Kidney (tissue), 14 donors: ENCODE data around the gene MACROD2. TPM values are rescaled to one million over a fixed set of nuclear protein-coding genes. Genes with fewer than 3 reads are reported as not detected.

Experiments used
- DNase-seq, 5 donors: peaks; one replicate each; pipeline ENCODE4 v3.0.0-alpha.2; 2013 to 2020
- FAIRE-seq: peaks from 2 replicates; lab custom pipeline; 2012; peaks lifted over from hg19 to GRCh38; lab: Jason Lieb, UNC
- H3K27ac ChIP-seq, 2 donors: one replicate each; pipeline ENCODE4 v1.7.0; 2013; ENCODE audit warnings: low read depth in 2 of 2, low read length in 2 of 2, inconsistent platforms in 1 of 2
- H3K27me3 ChIP-seq: one replicate; pipeline ENCODE4 v1.7.1; 2013; ENCODE audit warnings: low read length, inconsistent platforms; ENCODE audit not compliant: control insufficient read depth, insufficient read depth
- H3K36me3 ChIP-seq, 3 donors: one replicate each; pipeline versions ENCODE4 v1.7.0 to v1.7.1; 2013; ENCODE audit warnings: low read length in 3 of 3, control low read depth in 1 of 3, inconsistent platforms in 1 of 3; ENCODE audit not compliant: insufficient read depth in 3 of 3, control insufficient read depth in 2 of 3
- H3K4me1 ChIP-seq, 3 donors: one replicate each; pipeline versions ENCODE4 v1.7.0 to v1.7.1; 2013; ENCODE audit warnings: low read length in 3 of 3, inconsistent platforms in 1 of 3, low read depth in 1 of 3; ENCODE audit not compliant: control insufficient read depth in 2 of 3, insufficient read depth in 2 of 3
- H3K4me3 ChIP-seq, 3 donors: one replicate each; pipeline versions ENCODE4 v1.7.0 to v1.8.1; 2013; ENCODE audit warnings: low read length in 3 of 3, control low read depth in 1 of 3, inconsistent platforms in 1 of 3
- H3K9ac ChIP-seq, 3 donors: one replicate each; pipeline versions ENCODE4 v1.7.0 to v1.7.1; 2013; ENCODE audit warnings: low read length in 3 of 3, control low read depth in 1 of 3, inconsistent platforms in 1 of 3
- H3K9me3 ChIP-seq, 3 donors: one replicate each; pipeline versions ENCODE4 v1.7.0 to v1.7.1; 2013; ENCODE audit warnings: low read length in 3 of 3, control low read depth in 1 of 3, inconsistent platforms in 1 of 3; ENCODE audit not compliant: control insufficient read depth in 2 of 3, insufficient read depth in 1 of 3
- CTCF ChIP-seq: IDR thresholded peaks from 3 replicates; pipeline ENCODE4 v1.5.1; 2012; ENCODE audit warnings: mild to moderate bottlenecking, moderate library complexity, borderline replicate concordance; ENCODE audit not compliant: insufficient read depth; ENCODE audit errors: extremely low read depth
- intact Hi-C: fragments of 100-400 bp; cut with DNase I; formaldehyde crosslinking; loops from one replicate; pipeline ENCODE4 v1.11.1; 2022
- polyA plus RNA-seq: library from polyadenylated mRNA; stranded (reverse); fragments of 350-450 nt; fragmentation: Illumina TruSeq; extraction: RNeasy Lipid Tissue Mini Kit (QIAGEN cat#74804); gene quantifications from one replicate; pipeline ENCODE4 v1.2.3, GENCODE V29; 2014; ENCODE audit warnings: low read depth, low replicate concordance; ENCODE audit not compliant: insufficient read depth
- total RNA-seq: library from RNA; stranded (reverse); fragmentation: NEBNext Ultra II Directional; extraction: Animal tissue kit (Norgen Biotek cat#: 25700); gene quantifications from one replicate; pipeline ENCODE4 v1.2.1, GENCODE V29; 2021
- donor health status: control.
- donor health status: control.
- donor health status: control.
- donor health status: control.
- donor health status: control.
- donor health status: DM: yes; HTN: yes; CAD: no.
- donor health status: Normal renal cell carcinoma (clear cell type).

The MACROD2 gene
- total and polyA plus RNA-seq, 2 donors from 2014 or later: 3.0 to 10.0 TPM

DNA sequence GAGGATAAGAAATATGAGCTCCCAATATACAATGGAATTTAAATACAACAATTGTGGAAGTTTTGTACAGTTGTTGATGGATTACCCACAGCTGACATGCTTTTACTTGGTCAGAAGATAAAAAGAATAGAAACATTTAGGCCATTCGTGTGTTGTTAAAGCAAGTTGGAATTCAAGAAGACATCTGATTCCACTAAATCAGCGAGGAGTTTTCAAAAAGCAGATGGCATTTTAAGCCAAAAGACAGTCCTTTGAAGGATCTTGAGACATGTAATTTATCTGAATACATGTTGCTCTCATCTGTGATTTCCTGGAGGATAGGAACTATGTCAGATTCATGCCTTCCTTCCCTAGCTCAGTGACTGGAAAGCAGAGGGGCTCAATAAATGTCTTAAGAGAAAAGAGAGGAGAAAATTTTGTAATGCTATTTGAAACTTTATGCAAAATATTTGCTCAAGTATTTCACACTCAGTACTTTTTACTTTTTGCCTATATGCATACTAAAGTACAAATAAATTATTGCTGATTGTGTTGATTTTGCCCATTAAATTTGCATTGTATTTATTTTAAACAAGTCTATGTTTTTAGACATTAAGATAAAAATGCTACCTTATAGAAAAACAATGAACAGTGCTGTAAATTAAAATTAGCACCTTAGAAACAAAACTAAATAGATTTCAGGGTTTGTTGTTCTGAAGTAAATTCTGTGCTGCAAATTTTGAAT, 1075.9 kb downstream of the MACROD2 start:
- DNase-seq (peak in 2 of 5 donors; percentile 26 to 62), FAIRE-seq (no peak)
- Histone ChIP-seq H3K27me3 (no peaks in the 10 kb centered on the region), H3K9me3 (no peaks in the 10 kb centered on the region), H3K4me3 (no peak overlapping the region), H3K4me1 (no peaks in the 10 kb centered on the region), H3K9ac (no peak overlapping the region), H3K27ac (no peak overlapping the region), H3K36me3 (no peaks in the 10 kb centered on the region)
- TF ChIP-seq CTCF: no peak
- intact Hi-C loops: no loop called here

DNA sequence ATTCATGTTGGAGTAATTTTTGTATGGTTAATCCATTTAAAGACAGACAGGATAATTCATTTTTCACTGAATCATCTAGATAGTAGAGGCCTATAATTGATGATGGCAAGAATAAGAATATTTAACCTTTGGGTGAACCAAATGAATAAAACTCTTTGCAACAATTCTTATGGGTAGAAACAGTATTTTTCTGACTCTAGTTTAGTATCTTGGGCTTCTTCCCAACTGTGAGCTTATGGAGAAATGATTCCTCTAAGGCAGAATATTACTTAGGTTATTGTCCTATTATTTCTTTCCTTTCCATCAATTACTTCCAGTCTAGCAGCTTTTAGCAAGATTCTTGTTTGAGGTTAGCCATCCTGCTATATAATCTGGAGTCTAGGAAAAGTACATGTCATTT, 1077.0 kb downstream of the MACROD2 start:
- H3K9ac ChIP-seq: no peak overlapping the region
- intact Hi-C loops: no loop called here
- no peak overlapping the region for H3K4me3 ChIP-seq
- DNase-seq (no peak), FAIRE-seq (no peak)
- no peaks in the 10 kb centered on the region for H3K36me3 ChIP-seq
- H3K4me1 ChIP-seq: no peaks in the 10 kb centered on the region
- no peaks in the 10 kb centered on the region for H3K9me3 ChIP-seq
- TF ChIP-seq CTCF: no peak
- H3K27me3 ChIP-seq: no peaks in the 10 kb centered on the region
- H3K27ac ChIP-seq: no peak overlapping the region

- no peak for FAIRE-seq
- no peaks in the 10 kb centered on the region for H3K4me1 ChIP-seq
Measured at GRCh38 chr20:15075586-15075985, 1080.3 kb downstream of the MACROD2 start.

More at GRCh38 chr20:15075586-15075985, 1080.3 kb downstream of the MACROD2 start:
- H3K9me3 ChIP-seq: no peaks in the 10 kb centered on the region
- no peaks in the 10 kb centered on the region for H3K36me3 ChIP-seq
- H3K9ac ChIP-seq: no peak overlapping the region
- no peak for TF ChIP-seq CTCF
- intact Hi-C loops: no loop called here
- no peak overlapping the region for H3K27ac ChIP-seq
- DNase-seq: no peak
- no peak overlapping the region for H3K4me3 ChIP-seq
- no peaks in the 10 kb centered on the region for H3K27me3 ChIP-seq
